IMR-90 (cell line): ENCODE results near the gene FER. TPM values are rescaled to one million over a fixed set of nuclear protein-coding genes. Genes with fewer than 3 reads are reported as not detected.

Experiments used
- ATAC-seq: fragments of 200-7000 bp; cut with Tn5 transposase; 2 replicates; pipeline ENCODE4 v1.9.1; 2020; ENCODE audit warnings: low read depth, mild to moderate bottlenecking, moderate library complexity
- BruUV-seq: library from RNA; stranded (reverse); fragments of 400-500 nt; replicated peaks from 2 replicates; lab custom pipeline; 2021; lab: Mats Ljungman, UMichigan
- CTCF ChIA-PET: fragments of 300-600 bp; formaldehyde crosslinking; extraction: SDS; loops from one replicate; lab custom pipeline; 2021; ENCODE audit warnings: antibody characterized with exemption; lab: Yijun Ruan, JAX
- POLR2A ChIA-PET: fragments of 300-600 bp; sonication (Branson Sonifier 250); formaldehyde crosslinking; loops from one replicate; lab custom pipeline; 2022; ENCODE audit warnings: antibody characterized with exemption; ENCODE audit not compliant: unreplicated experiment; lab: Charles Lee
- DNase-seq: peaks from one replicate; pipeline ENCODE4 v3.0.0; 2013
- H2AFZ ChIP-seq: replicated peaks from 2 replicates; pipeline ENCODE3; 2013; ENCODE audit warnings: low read length, mild to moderate bottlenecking; ENCODE audit not compliant: poor library complexity
- H2AK5ac ChIP-seq: 2 replicates; pipeline ENCODE4 v1.6.1; 2013; ENCODE audit warnings: low read depth, low read length, inconsistent platforms
- H2AK9ac ChIP-seq: replicated peaks from 2 replicates; pipeline ENCODE3; 2013; ENCODE audit warnings: mild to moderate bottlenecking, low read depth, low read length, moderate library complexity; ENCODE audit not compliant: poor library complexity
- H2BK120ac ChIP-seq: 2 replicates; pipeline ENCODE4 v1.6.1; 2013; ENCODE audit warnings: low read depth, low read length, inconsistent platforms
- H2BK15ac ChIP-seq: 3 replicates; pipeline ENCODE4 v1.6.1; 2013; ENCODE audit warnings: low read depth, low read length, inconsistent platforms
- H2BK20ac ChIP-seq: 2 replicates; pipeline ENCODE4 v1.6.1; 2013; ENCODE audit warnings: low read depth, mild to moderate bottlenecking, inconsistent platforms, low read length, moderate library complexity
- H2BK5ac ChIP-seq: 2 replicates; pipeline ENCODE4 v1.6.1; 2013; ENCODE audit warnings: mild to moderate bottlenecking, low read depth, low read length, inconsistent platforms; ENCODE audit not compliant: poor library complexity, severe bottlenecking
- H3K14ac ChIP-seq: replicated peaks from 2 replicates; pipeline ENCODE4 v1.6.1; 2013; ENCODE audit warnings: low read depth, low read length, inconsistent platforms
- H3K18ac ChIP-seq: 2 replicates; pipeline ENCODE4 v1.6.1; 2013; ENCODE audit warnings: low read depth, low read length, control low read depth
- H3K23ac ChIP-seq: 2 replicates; pipeline ENCODE4 v1.6.1; 2013; ENCODE audit warnings: low read depth, low read length, inconsistent platforms
- H3K27ac ChIP-seq: 2 replicates; pipeline ENCODE4 v1.5.1; 2013; ENCODE audit warnings: mild to moderate bottlenecking, control low read depth, low read length; ENCODE audit not compliant: insufficient read depth
- H3K27me3 ChIP-seq: 2 replicates; pipeline ENCODE4 v1.6.1; 2013; ENCODE audit warnings: low read length; ENCODE audit not compliant: control insufficient read depth, insufficient read depth
- H3K36me3 ChIP-seq: 2 replicates; pipeline ENCODE4 v1.6.1; 2013; ENCODE audit warnings: low read length, mixed read lengths; ENCODE audit not compliant: control insufficient read depth, insufficient read depth
- H3K4ac ChIP-seq: 2 replicates; pipeline ENCODE4 v1.6.1; 2013; ENCODE audit warnings: low read depth, low read length, inconsistent platforms
- H3K4me1 ChIP-seq: 2 replicates; pipeline ENCODE4 v1.6.1; 2013; ENCODE audit warnings: low read length, mixed read lengths; ENCODE audit not compliant: control insufficient read depth, insufficient read depth
- H3K4me2 ChIP-seq: 2 replicates; pipeline ENCODE4 v1.6.1; 2013; ENCODE audit warnings: low read depth, mild to moderate bottlenecking, control low read depth, low read length, moderate library complexity
- H3K4me3 ChIP-seq: 2 replicates; pipeline ENCODE4 v1.5.1; 2013; ENCODE audit warnings: low read depth, mild to moderate bottlenecking, control low read depth, low read length, moderate library complexity; ENCODE audit not compliant: insufficient read depth
- H3K56ac ChIP-seq: 2 replicates; pipeline ENCODE4 v1.6.1; 2013; ENCODE audit warnings: low read length, inconsistent platforms; ENCODE audit not compliant: insufficient read depth; ENCODE audit errors: extremely low read depth
- H3K79me1 ChIP-seq, 2 experiments: 2 replicates each; pipeline ENCODE4 v1.6.1; 2013; ENCODE audit warnings: low read length in 2 of 2, inconsistent platforms in 1 of 2, low read depth in 1 of 2
- H3K9ac ChIP-seq: 2 replicates; pipeline ENCODE4 v1.6.1; 2013; ENCODE audit warnings: low read depth, low read length, control low read depth
- H3K9me1 ChIP-seq: 2 replicates; pipeline ENCODE4 v1.6.1; 2013; ENCODE audit warnings: low read length, inconsistent platforms; ENCODE audit not compliant: insufficient read depth
- H3K9me3 ChIP-seq: 2 replicates; pipeline ENCODE4 v1.6.1; 2013; ENCODE audit warnings: low read length; ENCODE audit not compliant: control insufficient read depth, insufficient read depth
- H4K20me1 ChIP-seq: 2 replicates; pipeline ENCODE4 v1.6.1; 2013; ENCODE audit warnings: low read length, inconsistent platforms; ENCODE audit not compliant: insufficient read depth
- H4K5ac ChIP-seq: 2 replicates; pipeline ENCODE4 v1.6.1; 2013; ENCODE audit warnings: mild to moderate bottlenecking, low read depth, low read length, control low read depth
- H4K8ac ChIP-seq, 2 experiments: 2 replicates each; pipeline ENCODE4 v1.6.1; 2013; ENCODE audit warnings: low read depth in 2 of 2, low read length in 2 of 2, control low read depth in 1 of 2, inconsistent platforms in 1 of 2
- H4K91ac ChIP-seq: 2 replicates; pipeline ENCODE4 v1.6.1; 2013; ENCODE audit warnings: low read depth, low read length, inconsistent platforms; ENCODE audit not compliant: insufficient read depth
- BHLHE40 ChIP-seq: fragments of 150-350 bp; IDR thresholded peaks from 2 replicates; pipeline ENCODE4 v1.6.1; 2016; ENCODE audit warnings: mild to moderate bottlenecking, low read depth, low read length
- CHD1 ChIP-seq: IDR thresholded peaks from 2 replicates; pipeline ENCODE4 v1.6.1; 2012; ENCODE audit warnings: low read depth, low read length, improper control_type of control experiment
- ELK1 ChIP-seq: fragments of 150-350 bp; IDR thresholded peaks from 2 replicates; pipeline ENCODE4 v1.6.1; 2016; ENCODE audit warnings: low read depth, mild to moderate bottlenecking, low read length, moderate library complexity, borderline replicate concordance
- MAFK ChIP-seq: IDR thresholded peaks from 2 replicates; pipeline ENCODE4 v1.6.1; 2012; ENCODE audit warnings: low read depth, low read length, improper control_type of control experiment
- MAZ ChIP-seq: IDR thresholded peaks from 2 replicates; pipeline ENCODE4 v1.6.1; 2012; ENCODE audit warnings: low read depth, mild to moderate bottlenecking, low read length, improper control_type of control experiment, moderate library complexity, borderline replicate concordance
- MXI1 ChIP-seq: IDR thresholded peaks from 2 replicates; pipeline ENCODE4 v1.6.1; 2012; ENCODE audit warnings: low read depth, mild to moderate bottlenecking, low read length, moderate library complexity, borderline replicate concordance
- POLR2A ChIP-seq: IDR thresholded peaks from 2 replicates; pipeline ENCODE4 v1.6.1; 2012; ENCODE audit warnings: mild to moderate bottlenecking, low read depth, low read length
- RAD21 ChIP-seq: IDR thresholded peaks from 2 replicates; pipeline ENCODE4 v1.6.1; 2012; ENCODE audit warnings: low read length, improper control_type of control experiment
- RCOR1 ChIP-seq: IDR thresholded peaks from 2 replicates; pipeline ENCODE4 v1.6.1; 2012; ENCODE audit warnings: mild to moderate bottlenecking, low read length, improper control_type of control experiment; ENCODE audit not compliant: insufficient replicate concordance
- USF2 ChIP-seq: fragments of 150-350 bp; IDR thresholded peaks from 2 replicates; pipeline ENCODE4 v1.6.1; 2017; ENCODE audit warnings: mild to moderate bottlenecking, antibody characterized with exemption, low read length, low read depth
- dilution Hi-C: fragments of 300-500 bp; cut with HindIII; formaldehyde crosslinking; loops from one replicate; pipeline ENCODE4 v1.14.3; 2018; ENCODE audit warnings: low sequenced_read_pairs; ENCODE audit not compliant: unreplicated experiment
- in situ Hi-C: fragments of 300-500 bp; cut with MboI; formaldehyde crosslinking; loops from 3 replicates; pipeline ENCODE4 v1.14.3; 2019; ENCODE audit warnings: low sequenced_read_pairs, inconsistent platforms, mixed read lengths
- intact Hi-C: fragments of 100-400 bp; cut with micrococcal nuclease; formaldehyde crosslinking; loops from 2 replicates; pipeline ENCODE4 v1.10.0; 2022
- polyA plus RNA-seq, 3 experiments: library from polyadenylated mRNA; depleted of rRNA; stranded (reverse); fragments of >200 nt; gene quantifications; 2 replicates each; pipeline ENCODE4 v1.2.3, GENCODE V29; 2012; ENCODE audit warnings: low replicate concordance in 1 of 3
- total RNA-seq: library from RNA; depleted of rRNA; stranded (reverse); fragments of >200 nt; gene quantifications from 2 replicates; pipeline ENCODE4 v1.2.3, GENCODE V29; 2012
- TF ChIP-seq, protein P1 (sequence below): conservative IDR thresholded peaks from 2 replicates; pipeline ENCODE4 v1.5.1; 2012; ENCODE audit warnings: mild to moderate bottlenecking, low read depth, low read length, improper control_type of control experiment

FER gene
- total and polyA plus RNA-seq, 2 of the 4 experiments (the other 2 are of a cell fraction), result 3.5 to 32.4 TPM

- Histone ChIP-seq H2AFZ (no peak overlapping the region), H3K9ac (no peak overlapping the region), H3K36me3 (no peaks in the 10 kb centered on the region), H3K27ac (no peak overlapping the region), H2AK9ac (no peak overlapping the region), H2BK5ac (no peak overlapping the region), H3K27me3 (no peaks in the 10 kb centered on the region), H3K56ac (no peak overlapping the region), H3K18ac (no peak overlapping the region), H2BK15ac (no peak overlapping the region), H4K91ac (no peak overlapping the region), H2AK5ac (no peak overlapping the region), H3K14ac (no peak overlapping the region), H3K4me1 (no peaks in the 10 kb centered on the region), H3K4ac (no peak overlapping the region), H4K8ac (no peak overlapping the region), H2BK20ac (no peak overlapping the region), H3K9me3 (no peaks in the 10 kb centered on the region), H3K23ac (no peak overlapping the region), H3K4me3 (no peak overlapping the region), H4K5ac (no peak overlapping the region), H3K79me1 (peaks cover 0 to 3% of the 10 kb centered on the region in 2 experiments; a peak in 1 of 4 replicates), H2BK120ac (no peak overlapping the region), H3K9me1 (no peaks in the 10 kb centered on the region), H4K20me1 (no peaks in the 10 kb centered on the region), H3K4me2 (no peak overlapping the region)
- ATAC-seq (no peak), DNase-seq (no peak)
- CTCF ChIA-PET, result no interaction called here
- dilution Hi-C loops, result no loop called here
- in situ Hi-C loops, result no loop called here
- no TSS peak for BruUV-seq
- intact Hi-C loops, result no loop called here
- no peak for TF ChIP-seq POLR2A
- TF ChIP-seq RCOR1, result no peak
- no peak for TF ChIP-seq CHD1
- TF ChIP-seq MXI1, result no peak
- no peak for TF ChIP-seq MAZ
- no peak for TF ChIP-seq ELK1
- TF ChIP-seq USF2, result no peak
- no peak for TF ChIP-seq MAFK
- TF ChIP-seq BHLHE40, result no peak
- no peak for TF ChIP-seq RAD21
- TF ChIP-seq, protein P1, sequence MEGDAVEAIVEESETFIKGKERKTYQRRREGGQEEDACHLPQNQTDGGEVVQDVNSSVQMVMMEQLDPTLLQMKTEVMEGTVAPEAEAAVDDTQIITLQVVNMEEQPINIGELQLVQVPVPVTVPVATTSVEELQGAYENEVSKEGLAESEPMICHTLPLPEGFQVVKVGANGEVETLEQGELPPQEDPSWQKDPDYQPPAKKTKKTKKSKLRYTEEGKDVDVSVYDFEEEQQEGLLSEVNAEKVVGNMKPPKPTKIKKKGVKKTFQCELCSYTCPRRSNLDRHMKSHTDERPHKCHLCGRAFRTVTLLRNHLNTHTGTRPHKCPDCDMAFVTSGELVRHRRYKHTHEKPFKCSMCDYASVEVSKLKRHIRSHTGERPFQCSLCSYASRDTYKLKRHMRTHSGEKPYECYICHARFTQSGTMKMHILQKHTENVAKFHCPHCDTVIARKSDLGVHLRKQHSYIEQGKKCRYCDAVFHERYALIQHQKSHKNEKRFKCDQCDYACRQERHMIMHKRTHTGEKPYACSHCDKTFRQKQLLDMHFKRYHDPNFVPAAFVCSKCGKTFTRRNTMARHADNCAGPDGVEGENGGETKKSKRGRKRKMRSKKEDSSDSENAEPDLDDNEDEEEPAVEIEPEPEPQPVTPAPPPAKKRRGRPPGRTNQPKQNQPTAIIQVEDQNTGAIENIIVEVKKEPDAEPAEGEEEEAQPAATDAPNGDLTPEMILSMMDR, result no peak
- POLR2A ChIA-PET, result no interaction called here
These were observed 330.8 kb downstream of the FER start for GRCh38 chr5:109078448-109078847.
